NCI-H1436 treated with DMSO at 0.1 percent for 48 hours (cell line): ENCODE measurements around the gene AUH.
"Not testable (repeated sequence)": the region's sequence is repeated elsewhere in the genome, so short reads cannot be mapped to it uniquely, and the experiment has no call there.

Source experiments
- DNase-seq: peaks from one replicate; lab custom pipeline; 2025; lab: John Stamatoyannopoulos, UW

AUH gene, protein sequence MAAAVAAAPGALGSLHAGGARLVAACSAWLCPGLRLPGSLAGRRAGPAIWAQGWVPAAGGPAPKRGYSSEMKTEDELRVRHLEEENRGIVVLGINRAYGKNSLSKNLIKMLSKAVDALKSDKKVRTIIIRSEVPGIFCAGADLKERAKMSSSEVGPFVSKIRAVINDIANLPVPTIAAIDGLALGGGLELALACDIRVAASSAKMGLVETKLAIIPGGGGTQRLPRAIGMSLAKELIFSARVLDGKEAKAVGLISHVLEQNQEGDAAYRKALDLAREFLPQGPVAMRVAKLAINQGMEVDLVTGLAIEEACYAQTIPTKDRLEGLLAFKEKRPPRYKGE

GRCh38 chr9:91361291-91362050, at the start of gene AUH:
Gene AUH (minus strand): TSS chr9:91361918. CDS start chr9:91361889, 29 bp downstream.
- no peak for DNase-seq

DNA sequence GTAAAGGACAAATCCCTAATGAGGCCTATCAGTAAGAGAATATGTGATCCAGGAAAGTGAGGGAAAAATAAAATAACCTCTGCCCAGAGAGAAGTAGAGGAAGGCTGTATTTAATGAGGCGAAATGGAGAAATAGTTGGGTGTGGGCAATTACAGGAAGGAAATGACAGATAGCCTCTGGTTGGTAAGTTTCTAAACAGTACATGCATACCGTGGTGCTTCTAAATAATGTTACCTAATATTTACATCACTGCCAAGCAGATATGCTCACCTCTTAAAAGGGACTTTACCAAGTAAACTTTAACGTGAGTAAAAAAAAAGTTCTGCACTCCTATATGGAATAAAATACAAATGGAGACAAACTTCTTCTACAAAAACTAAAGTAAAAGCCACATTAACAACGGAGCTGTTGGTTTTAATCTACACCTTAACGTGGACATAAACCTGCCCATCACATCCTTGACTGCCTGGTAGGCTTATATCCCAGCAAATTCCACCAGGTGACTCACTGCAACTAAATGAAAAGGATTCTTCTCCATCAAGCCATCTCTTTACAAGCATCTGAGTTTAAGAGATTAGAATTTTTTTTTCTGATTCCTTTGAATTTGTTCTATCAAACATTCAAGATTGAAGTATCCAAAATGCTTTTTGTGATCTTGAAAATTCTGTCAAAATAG, 49.5 kb upstream of the AUH start:
- DNase-seq, result no peak

GRCh38 chr9:91410161-91410560, 48.4 kb upstream of the AUH start:
- DNase-seq, result no peak

DNA sequence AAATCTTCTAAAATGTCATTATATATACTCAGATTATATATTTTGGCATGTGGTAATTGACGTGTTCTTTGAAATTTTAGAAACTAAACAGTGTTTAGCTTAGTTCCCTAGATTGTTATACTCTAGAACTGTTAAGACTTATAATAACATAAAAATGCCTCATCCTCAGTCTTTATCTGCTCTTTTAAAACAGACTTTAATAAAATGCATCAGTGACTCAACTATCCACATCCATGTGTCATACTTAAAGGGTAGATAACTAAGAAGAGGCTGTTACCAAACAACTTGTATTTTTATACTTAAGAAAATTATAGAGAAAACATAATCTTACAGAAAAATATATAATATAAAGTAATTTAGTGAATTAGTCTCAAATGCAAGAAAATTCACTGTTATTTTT, 46.8 kb upstream of the AUH start:
- no peak for DNase-seq

GRCh38 chr9:91407580-91408318, 46.0 kb upstream of the AUH start:
- no peak for DNase-seq

GRCh38 chr9:91405343-91406077, 43.8 kb upstream of the AUH start:
- DNase-seq, result no peak

GRCh38 chr9:91403665-91404543, 42.2 kb upstream of the AUH start:
- DNase-seq, result no peak

DNA sequence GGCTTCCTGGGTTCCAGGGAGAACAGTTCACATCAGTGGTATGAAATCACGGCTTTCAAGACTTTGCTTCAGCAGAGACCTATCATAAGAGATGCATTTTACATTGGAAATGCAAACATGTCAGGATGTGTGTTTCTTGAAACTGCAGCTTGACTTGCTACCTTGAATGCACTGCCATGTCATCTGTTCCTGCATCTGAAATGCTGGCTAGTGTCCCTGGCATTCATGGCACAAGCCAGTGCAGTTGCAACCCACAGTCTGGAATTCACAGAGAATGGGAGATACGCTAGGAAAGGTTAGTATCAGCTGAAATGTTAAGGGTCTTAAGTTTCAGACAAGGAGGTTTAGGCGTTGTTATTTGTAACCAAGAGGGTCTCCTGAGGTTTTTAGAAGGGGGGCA, 37.2 kb upstream of the AUH start:
- no peak for DNase-seq

DNA sequence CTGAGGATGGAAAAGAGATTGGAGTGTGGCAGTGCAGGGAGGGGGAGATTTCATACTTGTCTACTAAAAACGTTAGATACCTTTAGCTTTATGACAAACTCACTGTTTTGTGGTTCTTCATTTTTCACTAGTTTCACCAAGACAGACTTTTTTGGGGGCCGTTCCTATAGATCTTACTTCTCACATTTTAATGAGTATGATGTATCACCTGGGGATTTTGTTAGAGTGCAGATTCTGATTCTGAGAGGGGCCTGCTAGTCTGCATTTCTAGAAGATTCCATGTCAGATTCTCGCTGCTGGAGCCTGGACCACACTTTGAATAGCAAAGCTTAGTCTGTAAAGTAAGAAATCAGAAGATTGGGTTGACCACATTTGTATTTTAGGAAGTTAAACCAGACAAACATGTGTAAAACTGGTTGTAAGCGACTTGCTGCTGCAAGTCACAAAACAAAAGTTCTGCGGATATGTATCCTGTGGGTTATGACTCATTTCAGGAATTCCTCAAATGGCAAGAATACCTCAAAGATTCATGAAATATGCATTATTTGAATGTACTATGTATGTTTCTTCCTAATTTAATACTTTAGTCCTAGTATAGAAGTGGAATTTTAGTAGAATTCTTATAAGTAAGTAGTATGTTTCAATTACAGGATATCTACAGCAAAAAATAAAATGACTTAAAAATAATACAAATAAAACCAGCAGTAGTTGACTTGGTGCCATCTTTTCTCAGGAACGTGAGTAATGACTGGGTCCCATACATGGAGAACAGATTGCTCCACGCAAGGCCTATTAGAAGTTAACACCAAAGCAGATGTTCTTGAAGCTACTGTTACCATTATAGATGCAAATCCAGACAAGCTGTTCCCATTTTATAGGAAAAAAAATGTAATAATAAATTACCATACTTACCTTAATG, 34.1 kb upstream of the AUH start:
- no peak for DNase-seq

DNA sequence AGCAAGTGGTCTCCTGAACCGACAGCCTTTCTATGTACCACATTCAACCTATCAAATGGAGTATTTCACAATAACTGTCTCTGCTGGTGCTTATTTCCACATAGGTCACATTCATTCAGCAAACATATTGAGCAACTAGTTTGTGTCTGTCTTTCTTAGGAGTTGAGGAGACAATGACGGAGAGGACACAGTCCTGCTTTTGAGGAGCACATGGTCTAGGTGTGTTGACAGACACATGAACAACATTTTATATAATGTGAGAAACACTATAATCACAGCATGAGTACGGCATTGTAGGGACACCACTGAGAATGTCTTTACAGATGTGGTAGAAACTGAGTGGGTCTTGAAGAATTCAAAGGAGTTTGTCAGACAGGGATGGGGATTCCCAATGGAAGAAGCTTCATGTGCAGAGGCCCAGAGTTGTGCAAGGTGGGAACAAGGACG, 33.4 kb upstream of the AUH start:
- no peak for DNase-seq

GRCh38 chr9:91393826-91394225, 32.1 kb upstream of the AUH start:
- DNase-seq, result no peak

- DNase-seq, result no peak
Measured at GRCh38 chr9:91392435-91392834, 30.7 kb upstream of the AUH start.

DNA sequence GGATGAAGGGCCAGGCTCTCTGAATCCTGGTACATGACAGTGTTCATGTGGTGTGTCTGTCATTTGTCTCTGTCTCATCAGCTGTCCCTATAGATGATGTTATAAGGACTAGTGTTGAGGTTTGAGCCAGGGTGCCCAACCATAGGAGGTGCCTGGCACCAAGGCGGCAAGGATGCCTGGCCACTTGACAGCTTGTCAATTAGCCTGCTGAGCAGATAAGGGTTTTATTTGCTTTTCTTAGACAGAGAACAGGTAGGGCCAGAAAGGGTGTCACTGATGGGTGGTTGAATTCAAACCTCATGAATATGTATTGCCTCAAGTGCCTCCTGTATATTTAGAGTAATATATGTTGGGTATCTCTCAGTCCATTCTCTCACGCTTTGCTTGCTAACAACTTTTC, 30.1 kb upstream of the AUH start:
- DNase-seq, result no peak

- no peak for DNase-seq
Measured at GRCh38 chr9:91391412-91391811, 29.7 kb upstream of the AUH start.

- not testable (repeated sequence) for DNase-seq
Measured at GRCh38 chr9:91389686-91390085, 28.0 kb upstream of the AUH start.

DNA sequence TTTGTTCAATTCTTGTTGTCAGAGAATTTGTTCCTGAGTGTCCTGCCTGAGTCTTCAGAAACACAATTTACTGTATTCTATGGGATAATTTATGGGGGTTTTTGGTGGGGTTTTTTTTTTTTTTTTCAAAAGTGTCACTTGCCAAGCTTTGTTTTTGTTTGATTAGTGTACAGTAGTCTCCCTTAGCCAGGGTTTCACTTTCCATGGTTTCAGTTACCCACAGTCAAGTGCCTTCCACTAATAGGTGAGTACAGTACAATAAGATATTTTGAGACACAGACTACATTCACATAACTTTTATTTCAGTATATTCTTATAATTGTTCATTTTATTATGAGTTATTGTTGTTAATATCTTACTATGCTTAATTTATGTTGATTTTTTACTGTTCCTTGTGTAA, 25.0 kb upstream of the AUH start:
- no peak for DNase-seq

DNA sequence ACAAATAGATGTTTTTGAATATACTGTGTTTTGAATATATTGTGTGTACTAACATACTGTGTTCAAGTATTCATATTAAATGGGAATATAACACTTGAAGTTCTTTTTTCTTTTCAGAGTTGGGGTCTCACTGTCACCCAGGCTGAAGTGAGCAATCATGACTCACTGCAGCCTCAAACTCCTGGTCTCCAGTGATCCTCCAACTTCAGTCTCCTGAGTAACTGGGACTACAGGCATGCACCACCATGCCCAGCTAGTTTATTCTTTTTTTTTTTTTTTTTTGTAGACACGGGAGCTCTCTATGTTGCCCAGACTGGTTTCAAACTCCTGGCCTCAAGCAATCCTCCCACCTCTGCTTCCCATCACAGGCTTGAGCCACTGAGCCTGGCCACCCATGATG, 23.2 kb upstream of the AUH start:
- no peak for DNase-seq

- no peak for DNase-seq
Measured at GRCh38 chr9:91383577-91383976, 21.9 kb upstream of the AUH start.

DNA sequence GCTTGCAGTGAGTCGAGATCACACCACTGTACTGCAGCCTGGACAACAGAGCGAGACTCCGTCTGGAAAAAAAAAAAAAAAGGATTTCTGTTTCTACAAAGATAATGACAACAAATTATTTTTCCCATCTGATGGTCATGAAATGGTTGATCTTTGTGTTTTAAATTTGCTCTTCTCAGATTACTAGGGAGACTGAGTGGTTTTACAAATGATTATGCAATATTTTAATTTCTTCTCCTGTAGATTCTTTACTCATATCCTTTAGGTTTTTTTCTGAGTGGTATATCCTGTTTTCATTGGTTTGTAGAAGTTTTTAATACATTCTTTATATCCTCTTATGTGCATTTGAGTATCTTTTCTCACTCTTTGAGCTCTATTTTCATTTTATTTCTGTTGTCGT, 20.6 kb upstream of the AUH start:
- no peak for DNase-seq
